GM23248 (cell line): ENCODE data around the gene MKLN1. TPM values are rescaled to one million over a fixed set of nuclear protein-coding genes. Genes with fewer than 3 reads are reported as not detected.
A peak's percentile ranks its signal among the peaks of the same experiment; 100 is the strongest.
"Not testable (repeated sequence)": the region's sequence is repeated elsewhere in the genome, so short reads cannot be mapped to it uniquely, and the experiment has no call there.

Experiments used
- DNase-seq: peaks from one replicate; pipeline ENCODE4 v3.0.0-alpha.2; 2015
- H2AFZ ChIP-seq: fragments of 200-600 bp; sonication (generic); 2 replicates; pipeline ENCODE4 v1.6.1; 2016; ENCODE audit warnings: antibody characterized with exemption
- H3F3A ChIP-seq: fragments of 200-600 bp; sonication (generic); 2 replicates; pipeline ENCODE4 v1.6.1; 2016; ENCODE audit warnings: mild to moderate bottlenecking, antibody characterized with exemption, mixed run types; ENCODE audit not compliant: insufficient read depth
- H3K27ac ChIP-seq: fragments of 200-600 bp; sonication (generic); 2 replicates; pipeline ENCODE4 v1.5.1; 2016; ENCODE audit warnings: mild to moderate bottlenecking
- H3K27me3 ChIP-seq: fragments of 200-600 bp; sonication (generic); replicated peaks from 2 replicates; pipeline ENCODE4 v1.6.1; 2016; ENCODE audit warnings: mild to moderate bottlenecking; ENCODE audit not compliant: insufficient read depth
- H3K36me3 ChIP-seq: fragments of 200-600 bp; sonication (generic); 2 replicates; pipeline ENCODE4 v1.6.1; 2016; ENCODE audit warnings: low read depth, mild to moderate bottlenecking
- H3K4me1 ChIP-seq: fragments of 200-600 bp; sonication (generic); 2 replicates; pipeline ENCODE4 v1.6.1; 2016; ENCODE audit warnings: mild to moderate bottlenecking; ENCODE audit not compliant: insufficient read depth
- H3K4me2 ChIP-seq: fragments of 200-600 bp; sonication (generic); one replicate; pipeline ENCODE4 v1.6.1; 2016; ENCODE audit warnings: mild to moderate bottlenecking; ENCODE audit not compliant: unreplicated experiment
- H3K4me3 ChIP-seq: fragments of 200-600 bp; sonication (generic); 2 replicates; pipeline ENCODE4 v1.5.1; 2016; ENCODE audit warnings: mild to moderate bottlenecking
- H3K79me2 ChIP-seq: fragments of 200-600 bp; sonication (generic); 2 replicates; pipeline ENCODE4 v1.6.1; 2016; ENCODE audit warnings: mild to moderate bottlenecking; ENCODE audit not compliant: insufficient read depth
- H3K9ac ChIP-seq: fragments of 200-600 bp; sonication (generic); 2 replicates; pipeline ENCODE4 v1.6.1; 2016; ENCODE audit warnings: mild to moderate bottlenecking
- H3K9me2 ChIP-seq: fragments of 200-600 bp; sonication (generic); 2 replicates; pipeline ENCODE4 v1.6.1; 2016; ENCODE audit warnings: mixed run types, mild to moderate bottlenecking, moderate library complexity; ENCODE audit not compliant: insufficient read depth
- H3K9me3 ChIP-seq: fragments of 200-600 bp; sonication (generic); one replicate; pipeline ENCODE4 v1.6.1; 2017; ENCODE audit warnings: low read depth
- H4K20me1 ChIP-seq: fragments of 200-600 bp; sonication (generic); 2 replicates; pipeline ENCODE4 v1.6.0; 2016; ENCODE audit not compliant: insufficient read depth
- EZH2 ChIP-seq: fragments of 200-600 bp; sonication (generic); IDR thresholded peaks from 2 replicates; pipeline ENCODE4 v1.6.1; 2018; ENCODE audit warnings: antibody characterized with exemption, mild to moderate bottlenecking; ENCODE audit not compliant: insufficient read depth, poor library complexity, severe bottlenecking
- EZH2phosphoT487 ChIP-seq: fragments of 200-600 bp; sonication (generic); IDR thresholded peaks from 2 replicates; pipeline ENCODE4 v1.6.1; 2018; ENCODE audit warnings: antibody characterized with exemption, moderate library complexity, mild to moderate bottlenecking, low read depth; ENCODE audit not compliant: insufficient read depth
- WGBS, 2 experiments: methylation state at CpG; one replicate each; pipeline ENCODE4 v1.1.6; 2015 to 2017; ENCODE audit warnings: low lambda C conversion rate in 2 of 2, low coverage in 1 of 2; ENCODE audit errors: missing lambda C conversion rate in 2 of 2; 5-methylcytosine and 5-hydroxymethylcytosine counted together
- in situ Hi-C: fragments of 300-500 bp; cut with MboI; formaldehyde crosslinking; loops from 2 replicates; pipeline ENCODE4 v1.15.0; 2020
- polyA plus RNA-seq: library from polyadenylated mRNA; unstranded; fragments of >200 nt; fragmentation: Nextera tagmentation; extraction: Ambion mirVana; gene quantifications from 2 replicates; pipeline ENCODE4 v1.2.1, GENCODE V29; 2016
- total RNA-seq: library from RNA; depleted of rRNA; stranded (reverse); fragments of >200 nt; shearing (Covaris generic); gene quantifications from 2 replicates; pipeline ENCODE4 v1.2.3, GENCODE V29; 2014

The MKLN1 gene
- total and polyA plus RNA-seq, 2 experiments from 2014 or later = 32.1 to 35.7 TPM

- peaks cover 21% of the 10 kb centered on the region for H3K36me3 ChIP-seq
- no peak overlapping the region for H3K4me2 ChIP-seq
- in situ Hi-C loops = no loop called here
- H3K27ac ChIP-seq = peak overlapping the region; percentile 41
- no peaks in the 10 kb centered on the region for H3K9me3 ChIP-seq
- H4K20me1 ChIP-seq = no peaks in the 10 kb centered on the region
- no peak overlapping the region for H3K9ac ChIP-seq
- no peak overlapping the region for H3K4me3 ChIP-seq
- no peak for TF ChIP-seq EZH2phosphoT487
- no peak for TF ChIP-seq EZH2
- H3K4me1 ChIP-seq = peaks cover 39% of the 10 kb centered on the region
- peaks cover 2% of the 10 kb centered on the region for H3K79me2 ChIP-seq
- no peak overlapping the region for H2AFZ ChIP-seq
- H3K27me3 ChIP-seq = no peaks in the 10 kb centered on the region
- peaks cover 78% of the 10 kb centered on the region for H3F3A ChIP-seq
- 87 to 89% methylated on average over 14 of the region's 14 CpGs for WGBS, 2 experiments
- H3K9me2 ChIP-seq = no peaks in the 10 kb centered on the region
- DNase-seq = no peak
Observed at GRCh38 chr7:131501930-131502685, 174.4 kb downstream of the MKLN1 start.

GRCh38 chr7:131502810-131503508 is 175.3 kb downstream of the MKLN1 start:
- Histone ChIP-seq H2AFZ (no peak overlapping the region), H3K36me3 (peaks cover 21% of the 10 kb centered on the region), H3K4me2 (peak overlapping the region; percentile 3), H3F3A (peaks cover 79% of the 10 kb centered on the region), H4K20me1 (no peaks in the 10 kb centered on the region), H3K9ac (0 out of 2 replicates have a peak overlapping the region, but pooled peaks have one; percentile 20), H3K4me1 (peaks cover 35% of the 10 kb centered on the region), H3K27me3 (no peaks in the 10 kb centered on the region), H3K4me3 (no peak overlapping the region), H3K79me2 (peaks cover 11% of the 10 kb centered on the region), H3K9me2 (no peaks in the 10 kb centered on the region), H3K9me3 (no peaks in the 10 kb centered on the region), H3K27ac (peak overlapping the region; percentile 41)
- TF ChIP-seq EZH2phosphoT487 (no peak), EZH2 (no peak)
- in situ Hi-C loops = no loop called here
- 32 to 37% methylated on average over 9 of the region's 9 CpGs for WGBS, 2 experiments
- DNase-seq = peak; percentile 66

GRCh38 chr7:131503639-131504038 is 176.0 kb downstream of the MKLN1 start:
- in situ Hi-C loops = no loop called here
- no peak for DNase-seq
- H3K9me2 ChIP-seq = no peaks in the 10 kb centered on the region
- peaks cover 35% of the 10 kb centered on the region for H3K4me1 ChIP-seq
- H3K4me2 ChIP-seq = no peak overlapping the region
- H3K79me2 ChIP-seq = peaks cover 17% of the 10 kb centered on the region
- TF ChIP-seq EZH2phosphoT487 = no peak
- TF ChIP-seq EZH2 = no peak
- no peak overlapping the region for H3K4me3 ChIP-seq
- 0 out of 2 replicates have a peak overlapping the region, but pooled peaks have one; percentile 20 for H3K9ac ChIP-seq
- no peaks in the 10 kb centered on the region for H4K20me1 ChIP-seq
- H3K27ac ChIP-seq = peak overlapping the region; percentile 41; the same call in 1 of the 2 replicates
- H3F3A ChIP-seq = peaks cover 72% of the 10 kb centered on the region
- H3K36me3 ChIP-seq = peaks cover 21% of the 10 kb centered on the region
- no peak overlapping the region for H2AFZ ChIP-seq
- H3K27me3 ChIP-seq = no peaks in the 10 kb centered on the region
- 68 to 75% methylated on average over 6 of the region's 6 CpGs for WGBS, 2 experiments
- no peaks in the 10 kb centered on the region for H3K9me3 ChIP-seq

- Histone ChIP-seq H3K36me3 (peaks cover 21% of the 10 kb centered on the region), H3K4me3 (no peak overlapping the region)
- 89 to 91% methylated on average over 11 to 14 of the region's 14 CpGs for WGBS, 2 experiments
Observed at GRCh38 chr7:131504157-131504899, 176.7 kb downstream of the MKLN1 start.

GRCh38 chr7:131505037-131505620 is 177.5 kb downstream of the MKLN1 start:
- 72 to 86% methylated on average over 8 of the region's 8 CpGs for WGBS, 2 experiments
- H3K9me3 ChIP-seq, H3K9ac ChIP-seq, in situ Hi-C loops, H3K27ac ChIP-seq, H3K9me2 ChIP-seq, H3K4me3 ChIP-seq, H2AFZ ChIP-seq, H3K4me2 ChIP-seq, DNase-seq, H4K20me1 ChIP-seq, H3K27me3 ChIP-seq: not testable (repeated sequence)
- Histone ChIP-seq H3F3A (peaks cover 67% of the 10 kb centered on the region), H3K4me1 (peaks cover 35% of the 10 kb centered on the region), H3K36me3 (peaks cover 25% of the 10 kb centered on the region), H3K79me2 (peaks cover 31% of the 10 kb centered on the region)

More at GRCh38 chr7:131504157-131504899, 176.7 kb downstream of the MKLN1 start:
- Histone ChIP-seq H4K20me1 (no peaks in the 10 kb centered on the region), H3F3A (peaks cover 67% of the 10 kb centered on the region), H3K27ac (no peak overlapping the region), H2AFZ (no peak overlapping the region), H3K4me1 (peaks cover 35% of the 10 kb centered on the region), H3K9me2 (no peaks in the 10 kb centered on the region), H3K79me2 (peaks cover 23% of the 10 kb centered on the region), H3K9ac (no peak overlapping the region), H3K9me3 (no peaks in the 10 kb centered on the region), H3K27me3 (no peaks in the 10 kb centered on the region), H3K4me2 (no peak overlapping the region)
- no peak for DNase-seq
- in situ Hi-C loops = no loop called here
- TF ChIP-seq EZH2 (no peak), EZH2phosphoT487 (no peak)
